Tibial nerve (tissue), 3 donors: ENCODE data around the gene USP30.

Experiments used
- POLR2A ChIP-seq, 2 donors: fragments of 450-650 bp; IDR thresholded peaks; one replicate each; pipeline ENCODE4 v1.6.1; 2017; ENCODE audit warnings: antibody characterized with exemption in 2 of 2, mild to moderate bottlenecking in 2 of 2, moderate library complexity in 2 of 2
- TF ChIP-seq, protein P1 (sequence below), 5 experiments: fragments of 200-600 bp in 3 of 5; fragments of 450-650 bp in 2 of 5; sonication (generic) in 3 of 5; IDR thresholded peaks; one replicate each; pipeline ENCODE4 v1.5.1; 2016 to 2019; ENCODE audit warnings: antibody characterized with exemption in 5 of 5, mild to moderate bottlenecking in 3 of 5, moderate library complexity in 2 of 5

DNA sequence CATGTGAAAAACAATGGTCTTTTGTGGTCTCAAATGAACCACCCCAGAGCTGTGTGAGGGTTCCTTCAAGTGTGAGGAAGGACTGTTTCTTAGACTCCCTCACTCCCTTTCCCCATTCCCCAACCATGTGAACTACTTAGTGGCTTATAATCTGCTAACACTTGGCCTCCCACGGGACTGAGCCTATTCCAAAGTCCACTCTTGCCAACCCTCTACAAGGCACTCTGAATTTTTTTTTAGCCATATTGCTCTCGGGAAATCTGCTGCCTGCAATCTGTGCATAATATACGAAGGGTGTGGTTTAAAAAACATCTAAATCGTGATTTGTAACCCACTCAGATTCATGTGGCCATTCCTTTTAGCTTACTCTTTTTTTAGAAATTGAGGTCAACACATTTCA, 34.1 kb upstream of the USP30 start:
- TF ChIP-seq POLR2A (IDR thresholded peaks at IDR 0.05): no peak
- TF ChIP-seq, protein P1, sequence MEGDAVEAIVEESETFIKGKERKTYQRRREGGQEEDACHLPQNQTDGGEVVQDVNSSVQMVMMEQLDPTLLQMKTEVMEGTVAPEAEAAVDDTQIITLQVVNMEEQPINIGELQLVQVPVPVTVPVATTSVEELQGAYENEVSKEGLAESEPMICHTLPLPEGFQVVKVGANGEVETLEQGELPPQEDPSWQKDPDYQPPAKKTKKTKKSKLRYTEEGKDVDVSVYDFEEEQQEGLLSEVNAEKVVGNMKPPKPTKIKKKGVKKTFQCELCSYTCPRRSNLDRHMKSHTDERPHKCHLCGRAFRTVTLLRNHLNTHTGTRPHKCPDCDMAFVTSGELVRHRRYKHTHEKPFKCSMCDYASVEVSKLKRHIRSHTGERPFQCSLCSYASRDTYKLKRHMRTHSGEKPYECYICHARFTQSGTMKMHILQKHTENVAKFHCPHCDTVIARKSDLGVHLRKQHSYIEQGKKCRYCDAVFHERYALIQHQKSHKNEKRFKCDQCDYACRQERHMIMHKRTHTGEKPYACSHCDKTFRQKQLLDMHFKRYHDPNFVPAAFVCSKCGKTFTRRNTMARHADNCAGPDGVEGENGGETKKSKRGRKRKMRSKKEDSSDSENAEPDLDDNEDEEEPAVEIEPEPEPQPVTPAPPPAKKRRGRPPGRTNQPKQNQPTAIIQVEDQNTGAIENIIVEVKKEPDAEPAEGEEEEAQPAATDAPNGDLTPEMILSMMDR (IDR thresholded peaks at IDR 0.05): no peak
